ENCODE results near the gene LTB4R.

Gene LTB4R

GRCh38 chr14:24300326-24300980 lies 10.8 kb upstream of the LTB4R start:
- no peak for DNase-seq (ENCODE audit: low read depth, low spot score)

GRCh38 chr14:24304019-24304387 lies 7.3 kb upstream of the LTB4R start:
- DNase-seq (ENCODE audit: low read depth, low spot score): no peak

GRCh38 chr14:24307156-24307574 lies 4.1 kb upstream of the LTB4R start:
- no peak for DNase-seq (ENCODE audit: low read depth, low spot score)

- DNase-seq (ENCODE audit: low read depth, low spot score): no peak
Measured at GRCh38 chr14:24307575-24308341, 3.5 kb upstream of the LTB4R start, which contains the start of gene CIDEB. TSS of gene CIDEB (minus strand) at chr14:24307977. CDS start at chr14:24307858, 119 bp downstream.

- no peak for DNase-seq (ENCODE audit: low read depth, low spot score)
Measured at GRCh38 chr14:24308342-24309124, 2.8 kb upstream of the LTB4R start.

- DNase-seq (ENCODE audit: low read depth, low spot score): no peak
Measured at GRCh38 chr14:24309538-24310264, 1.6 kb upstream of the LTB4R start, which contains the start of gene LTB4R2. TSS of gene LTB4R2 (plus strand) at chr14:24310140. CDS start at chr14:24310665, 525 bp downstream.

GRCh38 chr14:24310265-24310645 lies 1.0 kb upstream of the LTB4R start:
- no peak for DNase-seq (ENCODE audit: low read depth, low spot score)

- no peak for DNase-seq (ENCODE audit: low read depth, low spot score)
Measured at GRCh38 chr14:24311837-24312615, 724 bp downstream of the LTB4R start.

- DNase-seq (ENCODE audit: low read depth, low spot score): no peak
Measured at GRCh38 chr14:24312736-24313507, 1.6 kb downstream of the LTB4R start.

- DNase-seq (ENCODE audit: low read depth, low spot score): no peak
Measured at GRCh38 chr14:24313913-24314312, 2.6 kb downstream of the LTB4R start.

GRCh38 chr14:24314377-24315193 lies 3.3 kb downstream of the LTB4R start:
- DNase-seq (ENCODE audit: low read depth, low spot score): no peak

GRCh38 chr14:24315243-24315806 lies 4.0 kb downstream of the LTB4R start:
- no peak for DNase-seq (ENCODE audit: low read depth, low spot score)

- DNase-seq (ENCODE audit: low read depth, low spot score): no peak
Measured at GRCh38 chr14:24315807-24316596, 4.7 kb downstream of the LTB4R start.

- DNase-seq (ENCODE audit: low read depth, low spot score): no peak
Measured at GRCh38 chr14:24316597-24316950, 5.3 kb downstream of the LTB4R start.

- DNase-seq (ENCODE audit: low read depth, low spot score): no peak
Measured at GRCh38 chr14:24317141-24317928, 6.0 kb downstream of the LTB4R start.

- DNase-seq (ENCODE audit: low read depth, low spot score): no peak
Measured at GRCh38 chr14:24321212-24321975, 10.1 kb downstream of the LTB4R start.

- DNase-seq (ENCODE audit: low read depth, low spot score): no peak
Measured at GRCh38 chr14:24322672-24323071, 11.4 kb downstream of the LTB4R start.

Measured in smooth muscle cell of the brain vasculature (primary cell).